Thoracic aorta (tissue), 2 donors: ENCODE results near the gene FBLN7. TPM values are rescaled to one million over a fixed set of nuclear protein-coding genes. Genes with fewer than 3 reads are reported as not detected.

Source experiments
- ATAC-seq: fragments of 150-250 bp; one replicate; pipeline ENCODE4 v1.8.0; 2017; ENCODE audit warnings: low read depth; ENCODE audit not compliant: insufficient number of reproducible peaks, low FRiP score
- DNase-seq: peaks from one replicate; pipeline ENCODE4 v3.0.0-alpha.2; 2020; ENCODE audit warnings: low spot score
- H3K27ac ChIP-seq, 2 donors: fragments of 200-600 bp; sonication (generic); 1 replicate in 1 of 2; 2 replicates in 1 of 2; pipeline ENCODE4 v1.5.1; 2016; ENCODE audit warnings: mild to moderate bottlenecking in 2 of 2, moderate library complexity in 2 of 2
- H3K27me3 ChIP-seq: fragments of 200-600 bp; sonication (generic); replicated peaks from 2 replicates; pipeline ENCODE4 v1.6.0; 2016; ENCODE audit warnings: mild to moderate bottlenecking; ENCODE audit not compliant: insufficient read depth
- H3K36me3 ChIP-seq: fragments of 200-600 bp; sonication (generic); one replicate; pipeline ENCODE4 v1.5.1; 2016
- H3K4me1 ChIP-seq, 2 donors: fragments of 200-600 bp; sonication (generic); 1 replicate in 1 of 2; 2 replicates in 1 of 2; pipeline versions ENCODE4 v1.5.1 to v1.6.0; 2016; ENCODE audit warnings: low read depth in 2 of 2, mild to moderate bottlenecking in 1 of 2; ENCODE audit not compliant: control insufficient read depth in 1 of 2
- H3K4me3 ChIP-seq: fragments of 200-600 bp; sonication (generic); 2 replicates; pipeline ENCODE4 v1.5.1; 2016; ENCODE audit warnings: mild to moderate bottlenecking
- H3K9me3 ChIP-seq: fragments of 200-600 bp; sonication (generic); 2 replicates; pipeline ENCODE4 v1.5.1; 2016
- CTCF ChIP-seq: fragments of 200-600 bp; sonication (generic); IDR thresholded peaks from one replicate; pipeline ENCODE4 v1.5.1; 2019; ENCODE audit warnings: antibody characterized with exemption
- total RNA-seq, 2 donors: library from RNA; depleted of rRNA; stranded (reverse); fragments of >200 nt; gene quantifications; one replicate each; pipeline versions ENCODE4 v1.1.0 to v1.2.3, GENCODE V29; 2016

The FBLN7 gene
- total RNA-seq, 2 donors from 2014 or later: 5.1 to 15.6 TPM

- Histone ChIP-seq H3K4me3 (no peak overlapping the region), H3K36me3 (no peaks in the 10 kb centered on the region), H3K27ac (no peak overlapping the region), H3K9me3 (no peaks in the 10 kb centered on the region), H3K27me3 (no peaks in the 10 kb centered on the region), H3K4me1 (no peaks in the 10 kb centered on the region)
- DNase-seq (no peak), ATAC-seq (no peak)
- no peak for TF ChIP-seq CTCF
Observed at GRCh38 chr2:112194482-112194881, 56.3 kb downstream of the FBLN7 start.

DNA sequence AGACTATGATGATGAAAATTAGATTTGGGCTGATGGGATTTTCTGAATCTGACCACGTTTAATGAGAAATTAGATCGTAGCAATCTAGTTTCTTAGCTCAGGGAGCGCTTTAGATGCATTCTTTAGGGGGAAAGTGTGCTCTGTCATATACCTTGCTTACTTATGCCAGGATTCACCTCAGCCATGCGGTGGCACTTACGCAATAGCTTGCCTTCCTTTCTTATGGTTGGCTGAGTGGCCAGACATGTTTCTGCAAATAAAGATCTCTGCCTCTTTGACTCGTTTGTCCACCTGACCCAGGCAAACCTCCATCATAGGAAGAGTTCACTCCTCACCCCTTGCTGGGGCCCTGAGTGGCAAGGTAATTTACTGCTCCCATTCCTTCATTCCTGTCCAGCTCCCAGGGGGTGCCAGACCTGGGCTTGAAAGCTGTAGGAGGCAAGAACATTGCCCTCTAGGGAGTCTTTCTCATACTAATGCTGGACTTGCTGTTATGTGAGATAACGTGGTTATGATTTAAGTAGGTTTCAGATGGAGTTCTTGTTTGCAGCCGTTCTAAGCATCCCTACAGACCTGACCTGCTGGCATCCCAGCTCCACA, 57.1 kb downstream of the FBLN7 start:
- H3K9me3 ChIP-seq: no peaks in the 10 kb centered on the region
- H3K27ac ChIP-seq: no peak overlapping the region
- H3K27me3 ChIP-seq: no peaks in the 10 kb centered on the region
- H3K4me1 ChIP-seq: no peaks in the 10 kb centered on the region
- ATAC-seq (no peak), DNase-seq (no peak)
- TF ChIP-seq CTCF: no peak
- H3K36me3 ChIP-seq: no peaks in the 10 kb centered on the region
- H3K4me3 ChIP-seq: no peak overlapping the region

- Histone ChIP-seq H3K4me1 (no peaks in the 10 kb centered on the region), H3K27me3 (no peaks in the 10 kb centered on the region), H3K9me3 (no peaks in the 10 kb centered on the region), H3K4me3 (no peak overlapping the region), H3K27ac (no peak overlapping the region), H3K36me3 (no peaks in the 10 kb centered on the region)
- DNase-seq (no peak), ATAC-seq (no peak)
- TF ChIP-seq CTCF: no peak
Observed at GRCh38 chr2:112195950-112196349, 57.8 kb downstream of the FBLN7 start.

- DNase-seq: no peak
- no peak for TF ChIP-seq CTCF
- no peaks in the 10 kb centered on the region for H3K27me3 ChIP-seq
- H3K36me3 ChIP-seq: no peaks in the 10 kb centered on the region
- ATAC-seq: no peak
- no peak overlapping the region for H3K4me3 ChIP-seq
- no peaks in the 10 kb centered on the region for H3K9me3 ChIP-seq
- no peaks in the 10 kb centered on the region for H3K4me1 ChIP-seq
- no peak overlapping the region for H3K27ac ChIP-seq
Observed at GRCh38 chr2:112197868-112198267, 59.7 kb downstream of the FBLN7 start.

DNA sequence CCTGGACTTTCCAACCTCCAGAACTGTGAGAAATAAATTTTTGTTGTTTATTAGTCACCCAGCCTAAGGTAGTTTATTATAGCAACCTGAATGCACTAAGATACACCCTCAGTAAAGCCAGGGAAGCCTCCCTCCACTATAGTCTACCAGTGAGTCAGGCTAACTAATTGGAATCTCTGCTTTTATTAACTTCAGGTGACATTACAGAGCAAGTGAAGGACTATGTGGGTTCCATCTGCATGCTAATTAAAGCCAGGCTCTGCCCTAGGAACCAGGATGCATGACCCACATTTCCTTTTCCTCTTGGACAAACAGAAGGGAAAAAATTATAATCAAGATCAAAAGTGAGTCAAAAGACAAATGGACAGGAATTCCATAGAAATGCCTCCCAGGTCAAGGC, 60.6 kb downstream of the FBLN7 start:
- Histone ChIP-seq H3K27me3 (no peaks in the 10 kb centered on the region), H3K27ac (no peak overlapping the region), H3K9me3 (no peaks in the 10 kb centered on the region), H3K4me1 (no peaks in the 10 kb centered on the region), H3K36me3 (no peaks in the 10 kb centered on the region), H3K4me3 (no peak overlapping the region)
- ATAC-seq (no peak), DNase-seq (no peak)
- no peak for TF ChIP-seq CTCF
